Measurements from ENCODE around the gene SRGAP3.

Gene SRGAP3

DNA sequence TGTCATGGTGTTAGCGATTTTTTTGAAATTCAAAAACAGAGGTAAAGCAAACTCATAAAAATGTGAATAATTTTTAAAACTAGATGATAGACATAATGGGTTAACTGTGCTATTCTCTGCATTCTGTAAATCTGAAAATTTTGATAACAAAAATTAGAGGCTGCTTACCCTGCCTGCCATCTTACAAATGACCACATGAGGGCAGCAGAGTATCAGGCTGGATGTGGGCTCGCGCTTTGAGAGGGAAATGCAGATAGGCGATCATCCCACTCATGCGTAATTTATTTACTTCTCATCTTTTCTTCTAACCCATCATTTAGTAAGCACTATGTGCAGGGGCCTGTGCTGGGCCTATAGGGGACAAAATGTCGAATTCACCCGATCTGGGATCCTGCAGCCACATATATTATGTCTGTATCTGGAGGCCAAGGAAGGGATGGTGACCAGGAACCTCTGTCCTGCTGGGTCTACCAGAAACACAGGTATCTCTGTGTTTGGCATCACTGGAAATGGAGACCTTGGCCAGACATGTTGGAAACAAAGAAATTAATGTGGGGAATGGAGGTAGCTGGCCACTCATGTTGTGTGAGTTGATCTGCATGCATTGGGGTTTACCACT is 278.4 kb downstream of the SRGAP3 start:
- peak; percentile 47 for DNase-seq (ENCODE audit: low read depth, low spot score)

DNA sequence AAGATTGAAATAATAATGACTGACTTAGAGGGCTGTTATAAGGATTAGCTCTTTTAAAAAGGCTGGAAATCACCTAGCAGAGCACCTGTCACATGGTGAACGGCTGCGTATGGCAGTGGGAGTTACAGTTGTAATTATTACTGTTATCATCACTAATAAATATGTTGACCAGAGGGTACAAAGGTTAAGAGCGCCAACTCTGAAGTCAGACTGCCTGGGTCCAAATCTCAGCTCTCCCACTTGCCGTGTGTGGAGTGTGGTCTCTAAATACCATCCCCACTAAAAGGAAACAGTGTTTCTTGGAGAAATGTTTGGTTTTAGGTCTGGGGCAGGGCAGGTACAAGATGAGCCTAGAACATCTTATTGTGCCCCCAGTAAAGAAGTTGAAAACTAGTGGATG is 280.2 kb downstream of the SRGAP3 start:
- no peak for DNase-seq (ENCODE audit: low read depth, low spot score)

DNA sequence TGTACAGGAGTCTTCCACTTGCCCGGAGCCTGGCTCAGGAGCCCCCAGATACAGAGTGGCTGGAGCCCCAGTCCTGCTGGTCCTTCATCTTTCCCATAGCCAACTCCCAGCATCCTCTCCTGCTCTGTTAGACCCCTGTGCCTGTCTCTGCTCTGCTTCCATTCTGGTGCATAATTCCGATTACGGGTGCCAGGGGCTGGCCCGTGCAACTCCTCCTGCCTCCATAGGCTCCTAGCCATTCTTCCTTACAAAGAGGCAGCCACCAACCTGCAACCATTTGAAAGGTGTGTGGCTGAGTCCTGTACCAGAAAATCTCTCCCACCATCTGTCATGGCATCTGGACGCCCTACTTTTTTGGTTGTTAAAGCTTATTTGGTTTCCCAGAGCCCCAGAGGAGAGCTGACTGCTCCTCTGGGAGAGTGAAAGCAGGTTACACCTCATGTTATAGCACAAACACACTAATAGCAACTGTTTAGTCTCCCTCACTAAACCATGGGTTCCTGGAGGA is 281.0 kb downstream of the SRGAP3 start:
- no peak for DNase-seq (ENCODE audit: low read depth, low spot score)

DNA sequence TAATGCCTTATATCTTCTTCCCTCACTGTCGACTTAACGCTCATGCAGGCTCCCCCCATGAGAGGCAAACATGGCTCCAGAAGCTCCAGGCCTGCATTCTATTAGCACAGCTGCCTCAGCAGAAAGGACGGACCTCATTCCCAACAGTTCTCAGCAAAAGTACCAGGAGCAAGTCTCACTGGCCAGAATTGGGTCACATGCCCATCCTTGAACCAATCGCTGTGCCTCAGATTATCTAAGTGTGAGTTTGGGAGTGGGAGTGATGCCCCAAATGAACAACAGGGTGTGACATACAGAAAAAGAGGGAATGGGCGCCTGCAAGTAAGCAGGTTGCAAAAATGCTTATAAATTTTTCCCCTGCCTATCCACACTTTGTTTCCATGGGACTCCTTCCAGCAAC is 281.9 kb downstream of the SRGAP3 start:
- DNase-seq (ENCODE audit: low read depth, low spot score): no peak

DNA sequence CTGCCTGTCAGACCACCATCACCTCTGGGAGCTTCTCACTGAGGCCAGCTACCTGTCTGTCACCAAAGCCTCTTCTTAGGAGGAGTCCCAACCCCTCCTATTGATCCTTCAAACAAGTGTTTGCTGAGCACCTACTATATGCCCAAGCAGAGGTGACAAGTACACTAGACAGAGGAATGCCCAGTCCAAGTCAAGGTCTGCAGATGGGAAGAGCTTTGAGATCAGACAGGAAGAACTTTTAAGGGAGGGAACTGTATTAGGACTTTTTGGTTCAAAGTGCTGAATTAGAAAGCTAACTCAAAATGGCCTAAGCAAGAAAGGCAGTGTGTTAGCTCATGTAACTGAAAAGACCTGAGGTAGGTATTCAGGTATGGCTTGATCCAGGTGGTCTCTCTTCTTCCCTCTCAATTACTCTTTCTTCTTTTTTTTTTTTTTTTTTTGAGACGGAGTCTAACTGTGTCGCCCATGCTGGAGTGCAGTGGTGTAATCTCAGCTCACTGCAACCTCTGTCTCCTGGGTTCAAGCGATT is 282.6 kb downstream of the SRGAP3 start:
- no peak for DNase-seq (ENCODE audit: low read depth, low spot score)

DNA sequence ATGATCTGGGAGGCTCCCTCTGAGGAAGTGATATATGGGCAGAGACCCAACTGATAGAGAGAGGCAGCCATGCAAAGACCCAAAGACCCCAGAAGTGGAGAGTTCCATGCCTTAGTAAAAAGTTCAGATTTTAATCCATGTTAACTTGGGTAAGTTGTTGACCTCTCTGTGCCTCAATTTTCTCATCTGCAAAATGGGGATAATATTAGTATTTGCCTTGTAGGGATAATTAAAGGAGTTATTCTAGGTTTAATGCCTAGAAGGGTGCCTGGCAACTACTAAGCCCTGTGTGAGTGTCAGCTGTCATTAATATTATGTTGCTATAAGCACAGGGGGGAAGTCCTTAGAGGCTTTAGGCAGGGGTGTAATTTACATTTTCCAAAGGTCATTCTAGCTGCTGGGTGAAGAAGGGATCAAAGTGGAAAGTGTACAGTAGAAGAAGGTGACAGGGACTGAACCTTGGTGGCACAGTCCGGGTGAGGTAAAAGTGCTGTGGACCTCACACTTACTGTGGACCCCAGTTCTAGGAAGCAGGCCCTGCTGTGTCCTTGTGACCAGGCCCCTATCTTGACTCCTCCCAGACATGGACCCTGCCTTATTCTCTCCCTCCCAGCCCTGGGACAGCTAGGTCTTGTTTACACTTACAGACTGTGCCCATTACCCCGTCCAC is 283.2 kb downstream of the SRGAP3 start:
- DNase-seq (ENCODE audit: low read depth, low spot score): no peak

DNA sequence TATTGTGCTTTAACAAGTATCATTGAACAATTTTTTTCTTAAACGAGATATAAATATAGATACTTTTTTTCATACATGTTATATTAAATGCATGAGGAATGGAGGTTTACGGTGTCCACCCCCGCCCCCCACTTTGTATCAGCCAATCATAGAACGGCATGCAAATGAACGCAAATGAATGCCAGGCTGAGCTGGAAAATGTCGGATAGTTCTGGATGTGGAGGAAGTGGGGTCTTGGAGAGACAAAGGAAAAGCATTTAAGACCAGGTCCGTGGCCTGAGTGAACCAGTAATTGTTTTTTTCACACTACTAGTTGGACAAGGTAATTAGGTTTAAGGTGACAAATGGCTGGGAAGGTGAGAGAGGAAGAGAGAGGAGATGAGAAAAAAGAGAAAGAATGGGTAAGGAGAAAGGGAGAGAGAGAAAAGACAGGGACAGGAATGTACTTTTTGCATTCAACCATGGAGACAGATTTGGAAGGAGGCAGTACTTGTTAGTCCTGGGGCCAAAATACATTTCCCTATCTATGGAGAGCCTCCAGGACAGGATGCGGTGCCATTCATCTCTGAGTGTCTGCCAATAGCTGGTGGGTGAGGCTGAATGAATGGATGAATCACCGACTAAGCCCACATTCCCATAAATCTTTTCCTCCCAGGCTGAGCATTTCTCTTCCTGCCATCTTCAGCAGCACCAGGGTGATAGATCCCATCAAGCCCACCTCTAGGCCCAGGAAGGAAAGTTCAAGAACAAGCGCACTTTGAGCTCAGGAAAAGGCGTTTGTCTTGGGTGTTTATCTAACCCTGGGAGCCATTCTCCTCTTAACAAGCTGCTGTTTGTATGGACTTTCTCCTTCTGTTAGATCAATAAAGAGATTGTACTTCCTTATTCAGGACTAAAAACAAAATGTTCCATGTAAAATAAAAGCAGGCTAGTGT is 284.7 kb downstream of the SRGAP3 start:
- DNase-seq (ENCODE audit: low read depth, low spot score): peak; percentile 65

DNA sequence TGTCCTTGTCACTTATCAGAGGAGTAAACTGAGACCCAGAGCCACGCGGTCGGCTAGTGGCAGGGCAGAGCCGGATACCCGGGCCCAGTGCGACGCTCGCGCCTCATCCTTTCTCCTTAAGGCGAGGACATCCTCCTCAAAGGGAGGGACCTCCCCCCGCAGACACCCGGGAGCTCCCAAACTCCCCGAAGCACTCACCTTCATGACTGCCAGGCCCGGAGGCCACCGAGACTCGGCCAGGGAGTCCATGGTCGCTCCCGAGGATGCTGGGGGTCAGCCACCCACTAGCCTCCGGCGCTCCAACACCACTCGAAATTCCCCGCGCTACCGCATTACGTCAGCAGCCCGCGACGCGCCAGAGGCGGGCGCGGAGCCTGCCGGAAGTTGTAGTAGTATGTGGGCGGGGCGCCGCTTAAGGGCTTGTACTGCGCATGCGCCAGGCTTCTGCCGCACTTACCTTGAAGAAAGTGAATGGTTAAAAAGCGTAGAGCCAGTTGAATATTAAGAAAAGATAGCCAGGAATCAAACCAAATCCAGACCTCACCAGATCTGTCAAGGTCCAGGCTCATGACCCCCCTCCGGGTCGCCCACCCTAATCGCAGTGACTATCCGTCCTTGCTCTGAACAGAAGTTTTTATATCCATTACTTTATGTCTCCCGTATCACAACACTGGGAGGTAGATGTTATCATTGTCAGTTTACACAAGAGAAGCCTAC is 286.2 kb downstream of the SRGAP3 start, which contains the start of gene RAD18:
RAD18 (minus strand) TSS at position 336 of the 717 bp plus-strand sequence; CDS start at position 249, 87 bp downstream.
- peak; percentile 98 for DNase-seq (ENCODE audit: low read depth, low spot score)

DNA sequence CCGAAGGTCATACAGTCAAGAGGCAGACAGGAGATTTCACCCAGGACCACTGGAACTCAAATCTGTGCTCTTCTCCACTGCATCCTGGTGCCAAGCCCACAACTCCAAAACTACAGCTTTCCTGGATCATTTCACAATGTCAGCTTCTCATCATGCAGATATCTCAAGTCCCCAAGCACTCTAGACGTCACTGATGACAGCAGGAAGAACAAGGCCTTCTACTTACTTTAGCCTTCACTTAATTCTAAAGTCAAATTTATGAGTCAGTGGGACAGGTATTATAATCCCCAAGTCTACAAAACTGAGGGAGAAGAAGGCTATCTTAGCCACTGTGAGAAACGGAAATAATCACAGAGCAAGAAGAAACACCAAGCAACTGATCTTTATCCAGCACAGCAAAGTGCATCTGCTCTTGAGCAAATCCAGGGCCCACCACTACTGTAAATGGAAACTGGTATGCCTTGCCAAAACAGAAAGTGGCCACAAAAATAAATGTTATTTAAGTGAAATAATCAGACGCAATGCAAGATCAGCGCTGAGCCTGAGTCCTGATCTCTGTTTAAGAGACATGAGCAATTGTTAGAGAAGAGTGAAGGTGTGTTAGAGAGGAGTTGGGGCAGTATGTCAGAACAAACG is 287.1 kb downstream of the SRGAP3 start:
- no peak for DNase-seq (ENCODE audit: low read depth, low spot score)

DNA sequence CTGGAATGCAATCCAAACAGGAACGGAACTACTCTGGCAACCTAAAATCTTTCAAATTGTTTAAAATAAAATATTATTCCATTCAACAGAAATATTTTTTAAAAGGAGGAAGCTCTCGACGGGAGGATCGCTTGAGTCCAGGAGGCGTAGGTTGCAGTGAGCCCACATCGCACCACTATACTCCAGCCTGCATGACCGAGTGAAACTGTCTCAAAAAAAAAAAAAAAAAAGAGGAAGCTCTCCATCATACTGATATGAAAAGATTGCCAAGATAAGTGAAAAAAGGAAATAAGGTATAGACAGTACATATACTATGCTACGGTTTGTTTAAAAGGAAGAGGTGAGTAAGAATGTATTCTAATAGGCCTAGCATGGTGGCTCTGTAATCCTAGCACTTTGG is 289.8 kb downstream of the SRGAP3 start:
- DNase-seq (ENCODE audit: low read depth, low spot score): no peak

DNA sequence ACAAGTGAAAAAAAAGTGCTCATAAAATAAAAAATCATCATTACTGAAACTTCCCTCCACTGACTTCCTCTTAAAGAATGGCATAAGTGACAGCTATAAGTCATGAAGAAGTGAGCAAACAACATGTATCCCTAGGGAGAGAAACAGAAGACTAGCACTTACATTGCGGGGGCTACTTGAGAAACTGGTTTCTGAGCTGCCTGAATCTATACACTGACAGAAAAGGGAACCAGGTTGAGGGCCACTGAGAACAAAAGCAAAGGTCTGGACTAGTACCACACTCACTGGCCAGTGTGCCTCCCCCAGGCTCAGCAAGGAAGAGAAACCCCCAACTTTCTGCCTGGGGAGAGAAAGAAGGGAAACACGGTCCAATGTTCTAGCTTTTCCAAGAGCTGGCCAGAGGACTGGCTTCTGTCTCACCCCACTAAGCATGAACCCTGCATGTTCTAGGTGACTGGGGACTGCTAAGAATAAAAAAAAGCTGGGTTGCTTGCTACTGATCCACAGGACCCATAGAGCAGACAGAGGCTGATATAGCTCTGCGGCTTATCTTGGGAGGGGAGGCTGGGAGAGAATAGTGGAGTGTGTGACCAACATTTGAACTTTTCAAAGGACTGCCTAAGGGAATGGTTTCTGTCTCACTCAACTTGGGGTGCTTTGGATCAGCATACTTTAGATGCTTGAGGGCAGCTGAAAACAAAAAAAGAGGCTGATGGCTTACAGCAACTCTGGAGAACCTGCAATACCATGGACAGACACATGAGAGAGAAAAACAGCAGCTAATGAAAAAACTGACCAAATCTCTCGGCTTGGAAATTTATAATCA is 294.3 kb downstream of the SRGAP3 start:
- peak; percentile 82 for DNase-seq (ENCODE audit: low read depth, low spot score)

DNA sequence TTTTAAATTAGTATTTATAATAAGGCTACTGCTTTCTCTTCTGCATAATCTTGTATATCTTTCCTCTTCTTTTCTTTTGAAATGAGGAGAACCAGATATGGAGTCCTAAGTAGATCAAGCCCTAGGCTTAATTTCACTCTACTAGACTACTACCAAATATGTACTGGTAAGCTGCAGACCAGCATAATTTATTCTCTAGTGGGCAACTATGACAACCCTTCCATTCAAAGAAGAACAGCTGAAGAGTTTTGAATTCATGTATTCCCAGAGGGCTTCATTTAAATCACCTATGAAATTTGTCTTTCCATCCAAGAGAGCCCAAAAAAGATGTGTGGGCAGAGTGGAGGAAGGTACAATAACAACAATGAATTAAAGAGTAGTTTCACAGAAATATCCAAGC is 296.1 kb downstream of the SRGAP3 start:
- no peak for DNase-seq (ENCODE audit: low read depth, low spot score)

DNA sequence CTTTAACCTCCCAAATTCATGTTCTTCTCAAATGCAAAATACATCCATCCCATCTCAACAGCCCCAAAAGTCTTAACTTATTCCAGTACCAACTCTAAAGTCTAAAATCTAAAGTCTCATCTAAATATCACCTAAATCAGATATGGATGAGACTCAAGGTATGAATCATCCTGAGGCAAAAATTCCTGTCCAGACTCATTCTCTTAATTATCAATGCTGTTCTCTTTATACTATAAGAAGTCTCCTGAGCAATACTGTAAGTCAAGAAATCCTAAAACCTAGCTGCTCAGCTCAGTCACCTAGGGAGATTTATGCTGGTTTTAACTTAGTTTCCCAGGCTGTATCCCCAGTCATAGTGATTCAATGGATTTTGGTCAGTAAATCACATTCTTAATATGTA is 297.3 kb downstream of the SRGAP3 start:
- no peak for DNase-seq (ENCODE audit: low read depth, low spot score)

DNA sequence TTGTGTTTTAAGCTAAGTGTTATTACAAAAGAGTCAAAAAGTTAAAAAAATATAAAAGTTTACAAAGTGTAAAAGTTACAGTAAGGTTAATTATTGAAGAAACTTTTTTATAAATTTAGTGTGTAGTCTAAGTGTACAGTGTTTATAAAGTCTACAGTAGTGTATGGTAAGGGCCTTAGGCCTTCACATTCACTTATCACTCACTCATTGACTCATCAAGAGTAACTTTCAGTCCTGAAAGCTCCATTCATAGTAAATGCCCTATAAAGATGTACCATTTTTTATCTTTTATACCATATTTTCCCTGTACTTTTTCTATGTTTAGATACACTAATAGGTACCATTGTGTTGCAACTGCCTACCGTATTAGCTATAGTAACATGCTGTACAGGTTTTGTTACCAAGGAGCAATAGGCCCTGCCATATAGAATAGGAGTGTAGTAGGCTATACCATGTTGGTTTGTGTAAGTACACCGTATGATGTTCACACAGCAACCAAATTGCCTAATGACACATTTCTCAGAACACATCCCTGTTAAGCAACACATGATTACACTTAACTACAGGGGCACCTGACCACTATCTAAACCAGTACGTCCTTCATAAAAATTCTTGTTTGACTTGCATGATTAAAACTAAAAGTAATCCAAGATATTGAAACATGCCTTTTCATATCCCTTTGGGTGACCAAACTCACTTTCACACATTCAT is 303.4 kb downstream of the SRGAP3 start:
- no peak for DNase-seq (ENCODE audit: low read depth, low spot score)

DNA sequence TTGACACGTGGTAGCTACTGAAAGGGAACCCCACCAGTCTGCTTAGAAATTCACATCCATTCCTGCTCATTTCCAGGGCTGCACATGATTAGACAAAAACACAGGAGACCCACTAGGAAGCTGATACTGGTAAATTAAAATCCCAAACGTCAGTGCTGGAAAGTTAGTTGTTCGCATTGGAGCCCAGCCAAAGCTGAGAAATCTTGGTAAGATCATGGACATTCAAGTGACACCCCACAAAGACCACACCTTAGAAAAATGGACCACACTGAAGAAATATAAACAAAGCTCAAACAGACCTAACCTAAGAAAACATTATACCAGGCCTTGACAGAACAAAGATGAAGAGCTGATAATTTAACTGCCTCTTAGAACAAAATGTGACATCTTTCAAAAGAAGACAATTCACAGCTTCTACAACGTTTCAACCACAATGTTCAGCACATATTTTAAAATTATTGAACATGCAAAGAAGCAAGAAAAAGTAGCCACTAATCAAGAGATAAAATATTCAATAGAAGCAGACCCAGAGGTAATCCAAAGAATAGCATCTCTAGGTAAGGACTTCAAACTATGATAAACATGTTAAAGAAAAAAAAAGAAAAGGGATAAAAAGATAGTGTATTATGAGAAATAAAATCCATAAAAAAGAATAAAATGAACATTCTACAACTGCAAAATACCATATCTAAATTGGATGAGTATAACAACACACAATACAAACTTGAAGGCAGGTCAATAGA is 306.5 kb downstream of the SRGAP3 start:
- no peak for DNase-seq (ENCODE audit: low read depth, low spot score)

DNA sequence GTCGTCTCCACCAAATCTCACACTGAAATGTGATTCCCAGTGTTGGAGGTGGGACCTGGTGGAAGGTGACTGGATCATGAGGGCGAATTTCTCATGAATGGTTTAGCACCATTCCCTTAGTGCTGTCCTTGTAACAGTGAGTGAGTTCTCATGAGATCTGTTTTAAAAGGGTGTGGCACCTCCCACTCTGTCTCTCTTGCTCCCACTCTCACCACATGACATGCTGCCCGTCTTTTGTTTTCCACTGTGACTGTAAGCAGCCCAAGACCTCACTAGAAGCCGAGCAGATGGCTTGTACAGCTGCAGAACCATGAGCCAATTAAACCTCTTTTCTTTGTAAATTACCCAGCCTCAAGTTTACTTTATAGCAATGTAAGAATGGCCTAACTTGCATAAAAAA is 307.3 kb downstream of the SRGAP3 start:
- DNase-seq (ENCODE audit: low read depth, low spot score): no peak

DNA sequence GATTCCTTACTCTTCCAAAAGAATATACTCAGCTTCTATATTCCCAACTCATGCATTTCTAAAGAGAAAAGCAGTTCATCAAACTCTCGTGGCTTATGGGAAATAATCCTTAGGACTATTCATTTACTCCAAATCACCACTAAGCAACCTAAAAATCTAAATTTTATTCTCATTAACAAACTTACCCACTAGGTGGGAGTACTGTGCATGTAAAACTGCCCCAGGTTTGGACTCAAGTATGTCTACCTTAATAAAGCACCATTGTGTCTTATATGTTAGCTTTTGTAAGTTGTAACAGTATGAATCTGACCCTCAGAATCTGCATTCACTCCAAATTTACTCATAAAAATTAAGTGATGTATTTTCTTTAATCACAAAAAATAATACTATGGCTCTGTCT is 311.4 kb downstream of the SRGAP3 start:
- DNase-seq (ENCODE audit: low read depth, low spot score): no peak
